Measurements from ENCODE around the gene ATF7IP.
"Not testable (repeated sequence)": the region's sequence is repeated elsewhere in the genome, so short reads cannot be mapped to it uniquely, and the experiment has no call there.

Gene ATF7IP, protein sequence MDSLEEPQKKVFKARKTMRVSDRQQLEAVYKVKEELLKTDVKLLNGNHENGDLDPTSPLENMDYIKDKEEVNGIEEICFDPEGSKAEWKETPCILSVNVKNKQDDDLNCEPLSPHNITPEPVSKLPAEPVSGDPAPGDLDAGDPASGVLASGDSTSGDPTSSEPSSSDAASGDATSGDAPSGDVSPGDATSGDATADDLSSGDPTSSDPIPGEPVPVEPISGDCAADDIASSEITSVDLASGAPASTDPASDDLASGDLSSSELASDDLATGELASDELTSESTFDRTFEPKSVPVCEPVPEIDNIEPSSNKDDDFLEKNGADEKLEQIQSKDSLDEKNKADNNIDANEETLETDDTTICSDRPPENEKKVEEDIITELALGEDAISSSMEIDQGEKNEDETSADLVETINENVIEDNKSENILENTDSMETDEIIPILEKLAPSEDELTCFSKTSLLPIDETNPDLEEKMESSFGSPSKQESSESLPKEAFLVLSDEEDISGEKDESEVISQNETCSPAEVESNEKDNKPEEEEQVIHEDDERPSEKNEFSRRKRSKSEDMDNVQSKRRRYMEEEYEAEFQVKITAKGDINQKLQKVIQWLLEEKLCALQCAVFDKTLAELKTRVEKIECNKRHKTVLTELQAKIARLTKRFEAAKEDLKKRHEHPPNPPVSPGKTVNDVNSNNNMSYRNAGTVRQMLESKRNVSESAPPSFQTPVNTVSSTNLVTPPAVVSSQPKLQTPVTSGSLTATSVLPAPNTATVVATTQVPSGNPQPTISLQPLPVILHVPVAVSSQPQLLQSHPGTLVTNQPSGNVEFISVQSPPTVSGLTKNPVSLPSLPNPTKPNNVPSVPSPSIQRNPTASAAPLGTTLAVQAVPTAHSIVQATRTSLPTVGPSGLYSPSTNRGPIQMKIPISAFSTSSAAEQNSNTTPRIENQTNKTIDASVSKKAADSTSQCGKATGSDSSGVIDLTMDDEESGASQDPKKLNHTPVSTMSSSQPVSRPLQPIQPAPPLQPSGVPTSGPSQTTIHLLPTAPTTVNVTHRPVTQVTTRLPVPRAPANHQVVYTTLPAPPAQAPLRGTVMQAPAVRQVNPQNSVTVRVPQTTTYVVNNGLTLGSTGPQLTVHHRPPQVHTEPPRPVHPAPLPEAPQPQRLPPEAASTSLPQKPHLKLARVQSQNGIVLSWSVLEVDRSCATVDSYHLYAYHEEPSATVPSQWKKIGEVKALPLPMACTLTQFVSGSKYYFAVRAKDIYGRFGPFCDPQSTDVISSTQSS

DNA sequence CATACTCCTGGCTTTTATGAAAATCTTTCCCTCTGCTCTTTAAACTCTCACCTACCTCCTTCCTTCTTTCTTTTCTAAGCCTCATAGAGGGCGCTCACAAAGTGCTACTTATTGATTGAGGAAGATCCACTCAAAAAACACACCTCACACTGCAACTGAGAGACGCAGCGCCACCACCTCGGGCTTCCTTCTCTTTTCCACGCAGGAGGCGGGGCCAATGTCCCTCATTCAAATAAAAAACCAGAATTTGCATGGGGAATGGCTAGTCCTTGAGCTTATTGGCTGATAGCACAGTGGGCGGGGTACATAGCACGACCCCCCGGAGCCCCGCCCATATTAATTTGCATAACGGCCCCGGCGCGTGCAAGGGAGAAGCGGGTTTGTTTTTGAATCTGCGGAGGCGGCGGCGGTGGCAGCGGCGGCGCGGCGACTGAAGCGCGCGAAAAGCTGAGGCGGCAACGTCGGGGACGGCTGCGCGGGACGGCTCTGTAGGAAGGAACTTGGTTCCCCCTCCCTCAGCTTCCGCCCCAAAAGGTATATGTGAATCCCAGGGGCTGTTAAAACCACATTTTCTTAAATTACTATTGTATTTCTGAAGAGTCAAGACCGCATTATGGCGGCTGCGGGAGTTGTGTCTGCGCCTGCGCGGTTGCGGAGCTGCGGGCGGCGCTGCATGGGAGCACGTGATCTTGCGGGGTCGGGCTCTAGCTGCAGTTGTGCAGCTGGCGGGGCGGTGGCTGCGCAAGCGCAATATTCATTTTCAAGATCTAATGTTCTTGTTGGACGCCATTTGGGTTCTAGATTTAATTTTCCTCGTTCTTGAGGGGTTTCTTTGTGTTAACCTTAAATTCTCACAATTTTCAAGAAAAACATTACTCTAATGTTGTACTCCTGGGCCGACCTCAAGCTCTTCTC lies at the start of gene ATF7IP:
TSS of gene ATF7IP (plus strand) at position 389 of the 915 bp plus-strand sequence. CDS start 58,234 bp downstream, outside the sequence.
- DNase-seq, result peak; percentile 98

DNA sequence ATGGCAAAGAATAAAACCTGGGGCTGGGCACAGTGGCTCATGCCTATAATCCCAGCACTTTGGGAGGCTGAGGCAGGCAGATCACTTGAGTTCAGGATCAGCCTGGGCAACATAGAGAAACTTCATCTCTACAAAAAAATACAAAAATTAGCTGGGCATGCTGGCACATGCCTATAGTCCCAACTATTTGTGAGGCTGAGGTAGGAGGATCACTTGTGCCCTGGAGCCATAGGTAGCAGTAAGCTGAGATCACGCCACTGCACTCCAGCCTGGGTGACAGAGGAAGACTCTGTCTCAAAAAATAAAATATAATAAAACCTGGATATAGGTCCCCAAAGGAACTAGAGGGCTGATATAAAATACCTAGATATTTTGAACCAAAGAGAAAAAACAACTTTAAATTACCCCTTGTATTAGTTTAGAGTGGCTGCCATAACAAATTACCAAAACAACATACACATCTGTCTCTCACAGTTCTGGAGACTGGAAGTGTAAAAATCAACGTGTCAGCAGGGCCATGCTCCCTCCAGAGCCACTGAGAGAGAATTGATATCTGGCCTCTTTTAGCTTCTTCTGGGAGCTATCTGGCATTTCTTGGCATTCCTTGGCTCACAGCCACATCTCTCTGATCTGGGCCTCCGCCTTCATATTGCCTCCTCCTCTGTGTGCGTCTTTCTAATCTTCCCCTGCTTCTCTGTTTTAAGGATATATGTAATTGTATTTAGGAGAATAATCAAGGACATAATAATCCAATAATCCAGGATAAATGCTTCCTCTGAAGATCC lies 47.9 kb upstream of the ATF7IP start:
- no peak for DNase-seq

DNA sequence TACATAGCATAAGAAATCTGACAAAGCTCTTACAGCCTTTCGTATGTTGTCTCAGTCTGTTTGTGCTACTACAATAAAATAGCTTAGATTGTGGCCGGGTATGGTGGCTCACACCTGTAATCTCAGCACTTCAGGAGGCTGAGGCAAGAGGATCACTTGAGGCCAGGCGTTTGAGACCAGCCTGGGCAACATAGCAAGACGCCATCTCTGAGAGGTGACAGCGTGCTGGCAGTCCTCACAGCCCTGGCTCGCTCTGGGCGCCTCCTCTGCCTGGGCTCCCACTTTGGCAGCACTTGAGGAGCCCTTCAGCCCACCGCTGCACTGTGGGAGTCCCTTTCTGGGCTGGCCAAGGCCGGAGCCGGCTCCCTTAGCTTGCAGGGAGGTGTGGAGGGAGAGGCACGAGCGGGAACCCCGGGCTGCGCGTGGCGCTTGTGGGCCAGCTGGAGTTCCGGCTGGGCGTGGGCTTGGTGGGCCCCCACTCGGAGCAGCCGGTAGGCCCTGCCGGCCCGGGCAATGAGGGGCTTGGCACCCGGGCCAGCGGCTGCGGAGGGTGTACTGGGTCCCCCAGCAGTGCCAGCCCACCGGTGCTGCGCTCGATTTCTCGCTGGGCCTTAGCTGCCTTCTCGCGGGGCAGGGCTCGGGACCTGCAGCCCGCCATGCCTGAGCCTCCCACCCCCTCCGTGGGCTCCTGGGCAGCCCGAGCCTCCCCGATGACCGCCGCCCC lies 45.6 kb upstream of the ATF7IP start:
- DNase-seq, result not testable (repeated sequence)

GRCh38 chr12:14322403-14322802 lies 43.1 kb upstream of the ATF7IP start:
- no peak for DNase-seq

DNA sequence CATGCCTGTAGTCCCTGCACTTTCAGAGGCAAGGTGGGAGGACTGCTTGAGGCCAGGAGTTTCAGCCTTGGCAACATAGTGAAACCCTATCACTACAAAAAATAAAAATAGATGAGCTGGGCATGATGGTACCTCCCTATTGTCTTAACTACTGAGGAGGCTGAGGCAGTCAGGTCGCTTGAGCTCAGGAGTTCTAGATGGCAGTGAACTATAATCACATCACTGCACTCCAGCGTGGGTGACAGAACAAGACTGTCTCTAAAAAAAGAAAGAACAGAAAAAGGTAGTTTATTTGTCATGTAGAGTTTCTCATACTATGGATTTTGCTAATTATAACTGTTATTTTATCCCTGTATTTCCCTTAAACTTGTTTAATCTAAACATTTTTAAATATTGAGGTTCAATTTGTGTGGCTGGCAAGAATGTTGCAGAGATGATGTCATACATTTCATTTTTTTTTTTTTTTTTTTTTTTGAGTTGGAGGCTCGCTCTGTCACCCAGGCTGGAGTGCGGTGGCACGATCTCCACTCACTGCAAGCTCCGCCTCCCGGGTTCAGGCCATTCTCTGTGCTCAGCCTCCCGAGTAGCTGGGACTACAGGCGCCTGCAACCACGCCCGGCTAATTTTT lies 39.7 kb upstream of the ATF7IP start:
- DNase-seq, result no peak

DNA sequence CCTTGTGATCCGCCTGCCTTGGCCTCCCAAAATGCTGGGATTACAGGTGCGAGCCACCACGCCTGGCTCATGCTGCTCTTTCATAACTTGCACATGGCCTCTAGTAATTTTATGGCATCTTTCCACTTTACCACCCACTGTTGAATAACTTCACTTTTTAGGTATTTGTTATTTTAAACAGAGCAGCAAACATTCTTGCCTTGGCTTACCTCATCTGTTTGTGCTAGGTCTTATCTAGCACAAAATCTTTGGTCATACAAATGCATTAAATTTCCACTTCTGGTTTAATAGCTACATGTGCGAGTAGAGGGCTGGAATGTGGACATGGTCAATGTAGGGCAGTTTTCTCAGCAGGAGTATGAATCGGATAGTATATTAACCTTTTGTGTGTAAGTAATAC lies 38.8 kb upstream of the ATF7IP start:
- DNase-seq, result no peak

DNA sequence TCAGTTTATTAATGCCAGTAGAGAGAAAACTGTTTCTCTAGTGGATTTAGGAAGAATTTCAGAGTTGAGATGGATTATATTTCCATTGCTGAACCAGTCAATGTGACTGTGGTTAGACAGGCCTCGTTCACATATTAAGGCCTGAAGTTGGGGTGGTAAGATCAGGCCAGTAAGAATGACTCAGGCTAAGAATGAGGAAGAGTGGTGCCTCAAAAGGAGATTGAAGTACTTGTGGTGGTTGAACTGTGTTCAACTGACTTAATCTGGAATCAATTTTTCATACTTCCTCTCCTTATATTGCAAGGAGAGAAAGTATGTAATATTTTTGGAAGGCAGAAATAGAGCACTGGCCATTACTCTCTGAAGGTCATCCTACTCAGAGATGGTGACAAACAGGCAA lies 37.8 kb upstream of the ATF7IP start:
- DNase-seq, result no peak

DNA sequence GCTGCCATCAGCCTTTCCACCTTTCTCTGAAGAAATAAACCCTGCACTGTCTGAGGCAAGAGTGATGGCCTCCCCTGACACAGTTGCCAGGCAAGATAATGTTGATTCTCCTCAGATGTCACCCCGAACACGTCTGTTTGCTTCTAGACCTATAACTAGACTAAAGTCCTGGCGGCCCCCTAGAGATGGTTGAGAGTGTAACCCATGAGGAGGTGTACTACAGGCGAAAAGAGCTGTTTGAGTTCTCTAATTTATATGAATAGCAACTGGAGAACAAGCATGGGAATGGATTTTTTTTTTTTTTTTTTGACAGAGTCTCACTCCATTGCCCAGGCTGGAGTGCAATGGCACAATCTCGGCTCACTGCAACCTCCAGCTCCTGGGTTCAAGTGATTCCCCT lies 33.0 kb upstream of the ATF7IP start:
- DNase-seq, result no peak

- no peak for DNase-seq
Observed at GRCh38 chr12:14340371-14340770, 25.1 kb upstream of the ATF7IP start.

DNA sequence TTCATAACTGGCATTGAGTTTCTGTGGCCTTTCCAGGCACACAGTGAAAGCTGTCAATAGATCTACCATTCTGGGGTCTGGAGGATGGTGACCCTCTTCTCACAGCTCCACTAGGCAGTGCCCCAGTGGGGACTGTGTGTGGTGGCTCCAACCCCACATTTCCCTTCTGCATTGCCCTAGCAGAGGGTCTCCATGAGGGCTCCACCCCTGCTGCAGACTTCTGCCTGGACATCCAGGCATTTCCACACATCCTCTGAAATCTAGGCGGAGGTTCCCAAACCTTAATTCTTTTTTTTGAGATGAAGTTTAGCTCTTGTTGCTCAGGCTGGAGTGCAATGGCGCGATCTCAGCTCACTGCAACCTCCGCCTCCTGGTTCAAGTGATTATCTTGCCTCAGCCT lies 14.0 kb upstream of the ATF7IP start:
- not testable (repeated sequence) for DNase-seq

- not testable (repeated sequence) for DNase-seq
Observed at GRCh38 chr12:14352066-14352465, 13.4 kb upstream of the ATF7IP start.

- DNase-seq, result not testable (repeated sequence)
Observed at GRCh38 chr12:14354665-14355064, 10.8 kb upstream of the ATF7IP start.

DNA sequence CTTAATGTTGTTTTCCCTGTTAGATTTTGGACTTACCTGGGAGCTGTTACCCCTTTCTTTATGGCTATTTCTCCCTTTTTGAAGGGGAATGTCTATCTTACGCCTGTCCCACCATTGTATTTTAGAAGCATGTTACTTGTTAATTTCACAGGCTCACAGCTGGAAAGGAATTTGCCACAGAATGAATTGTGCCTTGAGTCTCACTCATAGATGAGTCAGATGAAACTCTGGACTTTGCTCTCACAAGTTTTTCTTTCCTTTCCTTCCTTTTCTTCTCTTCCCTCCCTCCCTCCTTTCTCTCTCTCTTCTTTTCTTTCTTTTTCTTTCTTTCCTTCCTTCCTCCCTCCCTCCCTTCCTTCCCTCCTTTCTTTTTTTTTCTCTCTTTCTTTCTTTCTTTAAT lies 9.3 kb upstream of the ATF7IP start:
- no peak for DNase-seq

DNA sequence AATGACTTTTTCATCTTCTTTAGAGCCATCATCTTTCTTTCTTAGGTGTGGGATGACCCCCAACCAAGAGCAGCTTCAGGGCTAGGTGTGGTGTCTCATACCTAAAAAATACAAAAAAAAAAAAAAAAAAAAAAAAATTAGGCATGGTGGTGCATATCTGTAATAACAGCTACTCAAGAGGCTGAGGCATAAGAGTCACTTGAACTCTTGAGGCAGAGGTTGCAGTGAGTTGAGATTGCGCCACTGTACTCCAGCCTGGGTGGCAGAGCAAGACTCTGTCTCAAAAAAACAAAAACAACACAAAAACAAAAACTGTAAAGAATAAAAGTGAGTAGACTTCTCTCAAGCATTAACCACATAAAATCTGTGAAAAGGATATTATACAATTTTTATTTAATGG lies 8.0 kb upstream of the ATF7IP start:
- DNase-seq, result no peak

DNA sequence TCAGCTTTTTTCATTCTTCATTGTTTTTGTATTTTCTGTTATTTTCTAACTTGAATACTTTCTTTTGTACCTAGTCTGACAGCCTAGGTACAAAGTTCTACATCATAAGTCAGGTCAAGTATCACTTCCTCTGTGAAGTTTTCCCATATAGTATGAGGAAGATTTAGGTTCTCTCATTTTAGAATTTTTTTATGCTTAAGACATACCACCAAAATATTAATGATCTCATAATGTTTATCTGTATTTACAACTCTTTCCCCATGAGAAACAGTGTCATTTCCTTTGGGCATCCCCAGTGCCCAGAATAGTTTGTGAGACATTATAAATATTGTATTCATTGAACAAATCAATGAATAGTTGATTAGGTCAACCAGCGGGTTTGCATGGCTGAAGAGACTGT lies 3.1 kb upstream of the ATF7IP start:
- DNase-seq, result no peak

DNA sequence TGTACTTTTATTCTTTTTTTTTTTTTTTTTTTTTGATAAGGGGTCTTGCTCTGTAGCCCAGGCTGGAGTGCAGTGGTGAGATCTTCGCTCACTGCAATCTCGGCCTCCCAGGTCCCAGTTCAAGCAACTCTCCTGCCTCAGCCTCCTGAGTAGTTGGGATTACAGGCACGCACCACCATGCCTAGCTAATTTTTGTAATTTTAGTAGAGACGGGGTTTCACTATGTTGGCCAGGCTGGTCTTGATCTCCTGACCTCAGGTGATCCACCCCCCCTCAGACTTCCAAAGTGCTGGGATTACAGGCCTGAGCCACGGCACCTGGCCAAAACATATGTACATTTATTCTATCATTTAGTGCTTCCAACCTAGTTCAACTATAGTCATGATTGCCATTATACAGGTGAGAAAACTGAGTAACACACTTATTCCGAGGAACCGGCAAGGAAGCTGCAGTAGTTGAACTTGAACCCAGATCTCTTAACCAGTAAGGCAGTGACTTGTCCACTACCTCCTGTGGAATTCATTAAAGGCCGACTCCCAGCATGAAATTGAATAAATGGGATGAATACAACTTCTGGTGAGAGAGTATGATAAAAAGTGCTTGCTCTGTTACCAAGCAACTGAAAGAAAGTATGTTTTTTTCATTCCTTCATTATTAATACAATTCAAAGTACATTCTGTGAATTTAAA lies 755 bp upstream of the ATF7IP start:
- no peak for DNase-seq

DNA sequence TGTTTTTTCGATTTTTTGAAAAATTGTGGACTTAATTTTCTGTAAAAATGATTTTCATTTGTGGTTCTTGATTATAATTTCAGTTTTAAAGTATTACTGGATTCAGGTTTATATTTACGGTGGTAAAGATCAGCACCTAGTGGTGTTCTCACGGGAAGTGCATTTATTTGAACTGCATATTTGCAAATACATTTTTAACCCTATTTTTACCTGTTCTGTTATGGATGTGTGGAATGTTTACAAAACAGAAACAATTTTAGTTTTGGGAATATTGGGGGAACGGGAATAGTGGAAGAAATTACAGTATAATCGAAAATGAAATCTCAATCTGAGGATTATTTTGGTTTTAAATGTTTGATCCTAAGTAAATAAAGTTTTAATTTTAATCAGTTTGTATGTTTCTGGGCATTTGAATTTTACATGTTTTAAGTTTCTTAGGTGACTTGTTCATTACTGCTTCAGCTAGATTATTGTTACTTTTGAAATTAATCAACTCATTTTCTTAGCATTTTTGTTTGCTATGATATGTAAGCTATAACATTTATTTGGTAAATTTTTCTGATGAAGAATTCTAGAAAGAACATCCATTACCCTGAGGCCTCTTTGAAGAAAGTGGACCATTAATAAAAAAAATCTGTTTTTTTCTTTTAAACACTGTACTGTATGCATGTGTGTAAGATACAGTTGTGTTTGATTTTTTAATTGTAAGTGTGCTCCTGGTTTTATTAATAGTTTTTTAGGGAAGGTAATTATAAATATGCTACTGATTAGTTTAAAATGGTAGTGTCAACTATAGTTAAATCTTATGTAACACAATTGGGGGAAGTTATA lies 942 bp downstream of the ATF7IP start:
- DNase-seq, result peak; percentile 22

- peak; percentile 10 for DNase-seq
Observed at GRCh38 chr12:14367040-14367661, 1.7 kb downstream of the ATF7IP start.
